Small intestine (tissue), 7 donors: ENCODE measurements around the gene RBM33. TPM values are rescaled to one million over a fixed set of nuclear protein-coding genes. Genes with fewer than 3 reads are reported as not detected.
A peak's percentile ranks its signal among the peaks of the same experiment; 100 is the strongest.

Experiments used
- DNase-seq, 2 donors: peaks; one replicate each; pipeline versions ENCODE4 v3.0.0 to v3.0.0-alpha.2; 2013
- FAIRE-seq: peaks from 2 replicates; lab custom pipeline; 2012; peaks lifted over from hg19 to GRCh38; lab: Jason Lieb, UNC
- H3K27ac ChIP-seq, 3 donors: one replicate each; pipeline ENCODE4 v1.5.1; 2013; ENCODE audit warnings: low read length in 2 of 3, mild to moderate bottlenecking in 2 of 3, control low read depth in 1 of 3, inconsistent platforms in 1 of 3, low read depth in 1 of 3, moderate library complexity in 1 of 3
- H3K27me3 ChIP-seq, 3 donors: one replicate each; pipeline ENCODE4 v1.6.1; 2013; ENCODE audit warnings: low read length in 3 of 3, inconsistent platforms in 1 of 3; ENCODE audit not compliant: control insufficient read depth in 3 of 3, insufficient read depth in 3 of 3
- H3K36me3 ChIP-seq, 3 donors: one replicate each; pipeline ENCODE4 v1.6.1; 2013; ENCODE audit warnings: low read length in 3 of 3, inconsistent platforms in 1 of 3, low read depth in 1 of 3, mild to moderate bottlenecking in 1 of 3, moderate library complexity in 1 of 3; ENCODE audit not compliant: control insufficient read depth in 3 of 3, insufficient read depth in 2 of 3
- H3K4me1 ChIP-seq, 3 donors: one replicate each; pipeline ENCODE4 v1.6.1; 2013; ENCODE audit warnings: low read length in 2 of 3, inconsistent platforms in 1 of 3, low read depth in 1 of 3, mild to moderate bottlenecking in 1 of 3, moderate library complexity in 1 of 3; ENCODE audit not compliant: control insufficient read depth in 3 of 3, insufficient read depth in 2 of 3
- H3K4me3 ChIP-seq, 3 donors: one replicate each; pipeline ENCODE4 v1.5.1; 2013; ENCODE audit warnings: low read length in 3 of 3, control low read depth in 1 of 3, inconsistent platforms in 1 of 3, low read depth in 1 of 3, mild to moderate bottlenecking in 1 of 3, moderate library complexity in 1 of 3
- H3K9me3 ChIP-seq, 2 donors: one replicate each; pipeline ENCODE4 v1.6.1; 2013; ENCODE audit warnings: low read depth in 1 of 2, low read length in 1 of 2; ENCODE audit not compliant: control insufficient read depth in 2 of 2, insufficient read depth in 1 of 2
- WGBS, 3 donors: extraction: QIAGEN DNeasy Blood & Tissue Kit; methylation state at CpG; one replicate each; pipeline ENCODE4 v1.1.7; 2013; 5-methylcytosine and 5-hydroxymethylcytosine counted together
- polyA plus RNA-seq, 4 donors: library from polyadenylated mRNA; stranded (reverse) in 3 of 4; unstranded in 1 of 4; fragments of 200-250 nt in 3 of 4; fragments of 120-200 nt in 1 of 4; gene quantifications; one replicate each; pipeline versions ENCODE4 v1.2.1 to v1.2.3, GENCODE V29; 2013
- donor health status: healthy with polysubstance abuse.
- donor health status: control.
- donor health status: control.
- donor health status: Bipolar disorder and iron deficiency.
- donor health status: healthy.

The RBM33 gene
- polyA plus RNA-seq, 4 donors = 7.8 to 39.7 (median 15.1) TPM

- Histone ChIP-seq H3K27me3 (no peaks in the 10 kb centered on the region), H3K9me3 (no peaks in the 10 kb centered on the region), H3K4me3 (no peak overlapping the region), H3K27ac (no peak overlapping the region), H3K36me3 (peaks cover 3 to 40% (median 17%) of the 10 kb centered on the region in 3 donors), H3K4me1 (peaks cover 0 to 6% (median 2%) of the 10 kb centered on the region in 3 donors)
- 91 to 93% (median 92%) methylated on average over 16 of the region's 16 CpGs for WGBS, 3 donors
- DNase-seq (no peak), FAIRE-seq (no peak)
Measured at GRCh38 chr7:155705623-155706360, 61.3 kb downstream of the RBM33 start.

DNA sequence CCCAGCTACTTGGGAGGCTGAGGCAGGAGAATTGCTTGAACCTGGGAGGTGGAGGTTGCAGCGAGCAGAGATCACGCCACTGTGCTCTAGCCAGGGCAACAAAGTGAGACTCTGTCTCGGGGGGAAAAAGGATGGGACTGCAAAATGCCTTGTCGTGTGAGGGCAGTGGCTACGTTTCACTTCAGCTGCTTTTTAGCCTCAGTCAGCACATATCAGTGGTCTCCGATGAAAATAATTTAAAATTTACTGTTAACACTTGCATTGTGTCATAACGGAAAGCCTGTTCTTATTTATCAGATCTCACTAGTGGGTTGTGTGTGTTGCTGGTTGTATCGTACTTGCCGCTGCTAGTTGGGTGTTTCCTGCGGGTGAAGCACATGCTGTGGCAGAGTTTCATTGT is 61.9 kb downstream of the RBM33 start:
- peaks cover 7 to 43% (median 21%) of the 10 kb centered on the region in 3 donors for H3K36me3 ChIP-seq

GRCh38 chr7:155709453-155709852 is 65.0 kb downstream of the RBM33 start:
- FAIRE-seq (no peak), DNase-seq (no peak)
- Histone ChIP-seq H3K27ac (no peak overlapping the region), H3K27me3 (no peaks in the 10 kb centered on the region), H3K36me3 (peaks cover 13 to 56% (median 25%) of the 10 kb centered on the region in 3 donors), H3K4me1 (peaks cover 0 to 5% (median 5%) of the 10 kb centered on the region in 3 donors), H3K4me3 (no peak overlapping the region), H3K9me3 (no peaks in the 10 kb centered on the region)

More for the DNA sequence above, 61.9 kb downstream of the RBM33 start:
- FAIRE-seq (no peak), DNase-seq (no peak)
- H3K4me1 ChIP-seq = peaks cover 0 to 2% (median 2%) of the 10 kb centered on the region in 3 donors
- WGBS, 3 donors = 92 to 97% (median 94%) methylated on average over 10 of the region's 10 CpGs
- no peak overlapping the region for H3K4me3 ChIP-seq
- no peaks in the 10 kb centered on the region for H3K9me3 ChIP-seq
- no peak overlapping the region for H3K27ac ChIP-seq
- H3K27me3 ChIP-seq = no peaks in the 10 kb centered on the region

DNA sequence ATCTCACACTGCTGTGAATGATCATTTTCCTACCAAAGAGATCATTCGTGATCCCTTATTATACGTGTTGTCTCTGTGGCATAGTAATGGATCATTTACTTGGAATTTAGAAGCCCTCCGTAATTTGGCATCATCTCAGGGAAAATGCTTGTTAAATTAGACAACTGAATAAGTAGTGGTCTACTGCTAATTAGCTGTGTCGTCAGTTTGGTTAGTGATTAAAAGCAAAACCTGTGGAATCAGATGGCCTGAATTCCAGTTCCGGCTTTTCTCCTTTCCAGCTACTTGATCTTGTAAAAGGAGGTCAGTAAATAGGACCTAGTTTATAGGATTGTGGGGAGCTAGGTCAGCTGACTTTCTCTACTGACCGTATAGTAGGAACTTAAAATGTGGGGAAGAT is 65.6 kb downstream of the RBM33 start:
- H3K36me3 ChIP-seq = peaks cover 13 to 62% (median 28%) of the 10 kb centered on the region in 3 donors
- 85 to 91% (median 87%) methylated on average over 6 of the region's 6 CpGs for WGBS, 3 donors
- no peak for FAIRE-seq

GRCh38 chr7:155710530-155710929 is 66.1 kb downstream of the RBM33 start:
- H3K36me3 ChIP-seq = peaks cover 13 to 62% (median 28%) of the 10 kb centered on the region in 3 donors
- no peak overlapping the region for H3K27ac ChIP-seq
- DNase-seq (no peak), FAIRE-seq (no peak)
- no peaks in the 10 kb centered on the region for H3K9me3 ChIP-seq
- no peak overlapping the region for H3K4me3 ChIP-seq
- no peaks in the 10 kb centered on the region for H3K27me3 ChIP-seq
- H3K4me1 ChIP-seq = peaks cover 0 to 14% (median 11%) of the 10 kb centered on the region in 3 donors
- WGBS, 3 donors = 76 to 88% (median 87%) methylated on average over 1 of the region's 1 CpG

More for the DNA sequence above, 65.6 kb downstream of the RBM33 start:
- Histone ChIP-seq H3K4me1 (peaks cover 0 to 11% (median 10%) of the 10 kb centered on the region in 3 donors), H3K9me3 (no peaks in the 10 kb centered on the region), H3K27me3 (no peaks in the 10 kb centered on the region), H3K4me3 (no peak overlapping the region), H3K27ac (no peak overlapping the region)
- no peak for DNase-seq

- Histone ChIP-seq H3K4me1 (peaks cover 0 to 16% (median 11%) of the 10 kb centered on the region in 3 donors), H3K36me3 (peaks cover 13 to 60% (median 28%) of the 10 kb centered on the region in 3 donors), H3K9me3 (no peaks in the 10 kb centered on the region), H3K27ac (no peak overlapping the region), H3K4me3 (no peak overlapping the region), H3K27me3 (no peaks in the 10 kb centered on the region)
- DNase-seq (no peak), FAIRE-seq (no peak)
- 95 to 97% (median 96%) methylated on average over 16 of the region's 16 CpGs for WGBS, 3 donors
Measured at GRCh38 chr7:155711081-155711480, 66.6 kb downstream of the RBM33 start.

GRCh38 chr7:155713384-155713783 is 68.9 kb downstream of the RBM33 start:
- FAIRE-seq (no peak), DNase-seq (peak in 1 of 2 donors; percentile 48)
- H3K4me3 ChIP-seq = no peak overlapping the region
- no peaks in the 10 kb centered on the region for H3K27me3 ChIP-seq
- no peaks in the 10 kb centered on the region for H3K9me3 ChIP-seq
- H3K36me3 ChIP-seq = peaks cover 12 to 54% (median 19%) of the 10 kb centered on the region in 3 donors
- 49 to 63% (median 58%) methylated on average over 10 of the region's 10 CpGs for WGBS, 3 donors
- peaks cover 0 to 16% (median 11%) of the 10 kb centered on the region in 3 donors for H3K4me1 ChIP-seq
- no peak overlapping the region for H3K27ac ChIP-seq

DNA sequence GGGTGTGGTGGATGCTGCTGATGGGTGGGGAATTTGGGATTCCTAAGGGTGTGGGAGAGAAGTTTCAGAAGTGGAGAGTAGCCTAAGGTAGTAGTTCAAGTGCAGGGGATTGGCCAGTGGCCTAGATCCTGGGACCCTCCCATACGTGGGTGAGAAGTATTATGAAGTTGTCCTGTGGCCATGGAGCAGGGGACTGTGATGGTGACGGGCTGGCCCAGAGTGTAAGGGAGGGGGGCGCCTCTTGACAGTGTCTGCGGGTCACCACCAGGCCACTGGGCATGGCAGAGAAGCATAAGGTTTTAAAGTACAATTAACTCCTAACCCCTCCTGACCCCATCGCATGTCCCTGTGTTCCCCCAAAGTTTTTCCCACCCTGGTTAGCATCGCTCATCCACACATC is 70.2 kb downstream of the RBM33 start:
- DNase-seq (no peak), FAIRE-seq (no peak)
- Histone ChIP-seq H3K4me3 (no peak overlapping the region), H3K9me3 (no peaks in the 10 kb centered on the region), H3K27me3 (no peaks in the 10 kb centered on the region), H3K27ac (peak overlapping the region in 1 of 3 donors; percentile 41), H3K36me3 (peaks cover 12 to 51% (median 18%) of the 10 kb centered on the region in 3 donors), H3K4me1 (peaks cover 0 to 16% (median 11%) of the 10 kb centered on the region in 3 donors)
- WGBS, 3 donors = 83 to 93% (median 87%) methylated on average over 6 of the region's 6 CpGs
